GM11168 (cell line): ENCODE data around the gene WFIKKN1.

ENCODE experiments used
- in situ Hi-C: fragments of 300-500 bp; cut with MboI; formaldehyde crosslinking; loops from one replicate; pipeline ENCODE4 v1.12.0; 2022; ENCODE audit warnings: low sequenced_read_pairs; ENCODE audit not compliant: unreplicated experiment

The WFIKKN1 gene

GRCh38 chr16:670485-671352, 39.9 kb downstream of the WFIKKN1 start:
- in situ Hi-C loops: no loop called here

- in situ Hi-C loops: no loop called here
Measured at GRCh38 chr16:671353-672131, 40.8 kb downstream of the WFIKKN1 start.

GRCh38 chr16:672371-672770, 41.6 kb downstream of the WFIKKN1 start:
- in situ Hi-C loops: no loop called here

- in situ Hi-C loops: no loop called here
Measured at GRCh38 chr16:672851-673250, 42.1 kb downstream of the WFIKKN1 start.

GRCh38 chr16:673399-673991, 42.7 kb downstream of the WFIKKN1 start:
- in situ Hi-C loops: no loop called here

GRCh38 chr16:674214-674881, 43.6 kb downstream of the WFIKKN1 start:
- in situ Hi-C loops: no loop called here

GRCh38 chr16:674968-675883, 44.4 kb downstream of the WFIKKN1 start, which contains the start of gene RHBDL1:
RHBDL1 (plus strand) TSS chr16:675671; CDS start chr16:675791, 120 bp downstream.
- in situ Hi-C loops: no loop called here

GRCh38 chr16:675884-676564, 45.2 kb downstream of the WFIKKN1 start:
- in situ Hi-C loops: no loop called here

- in situ Hi-C loops: no loop called here
Measured at GRCh38 chr16:676565-676902, 45.7 kb downstream of the WFIKKN1 start.

- in situ Hi-C loops: no loop called here
Measured at GRCh38 chr16:676913-677312, 46.1 kb downstream of the WFIKKN1 start.

- in situ Hi-C loops: no loop called here
Measured at GRCh38 chr16:677316-678190, 46.8 kb downstream of the WFIKKN1 start.

- in situ Hi-C loops: no loop called here
Measured at GRCh38 chr16:678209-678857, 47.5 kb downstream of the WFIKKN1 start.

- in situ Hi-C loops: no loop called here
Measured at GRCh38 chr16:678858-679813, 48.4 kb downstream of the WFIKKN1 start.

GRCh38 chr16:679814-680624, 49.2 kb downstream of the WFIKKN1 start, which contains the start of gene STUB1:
STUB1 (plus strand) TSS chr16:680410; CDS start chr16:680526, 116 bp downstream.
- in situ Hi-C loops: no loop called here

GRCh38 chr16:680625-680945, 49.8 kb downstream of the WFIKKN1 start:
- in situ Hi-C loops: no loop called here
